ENCODE data around the gene NUDT22. TPM values are rescaled to one million over a fixed set of nuclear protein-coding genes. Genes with fewer than 3 reads are reported as not detected.

The NUDT22 gene
- total RNA-seq, 4 donors from 2014 or later = 22.8 to 47.8 (median 38.0) TPM

DNA sequence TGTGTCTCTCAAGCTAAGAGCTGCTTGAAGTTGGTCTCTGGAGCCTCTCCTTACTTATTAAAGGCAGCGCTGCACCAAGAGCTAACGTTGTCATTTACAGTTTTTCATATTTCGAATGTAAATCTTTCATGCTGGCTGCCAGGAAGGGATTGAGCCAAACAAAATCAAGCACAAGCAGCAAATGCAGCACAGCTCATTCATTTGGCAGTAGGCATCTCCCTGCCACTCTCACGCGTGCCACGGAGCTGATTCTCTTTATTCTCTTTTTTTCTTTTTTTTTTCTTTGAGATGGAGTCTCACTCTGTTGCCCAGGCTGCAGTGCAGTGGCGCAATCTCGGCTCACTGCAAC, 6.9 kb downstream of the NUDT22 start:
- DNase-seq (ENCODE audit: low spot score) (no peak), ATAC-seq (ENCODE audit: low FRiP score) (no peak)
- TF ChIP-seq, protein P1, sequence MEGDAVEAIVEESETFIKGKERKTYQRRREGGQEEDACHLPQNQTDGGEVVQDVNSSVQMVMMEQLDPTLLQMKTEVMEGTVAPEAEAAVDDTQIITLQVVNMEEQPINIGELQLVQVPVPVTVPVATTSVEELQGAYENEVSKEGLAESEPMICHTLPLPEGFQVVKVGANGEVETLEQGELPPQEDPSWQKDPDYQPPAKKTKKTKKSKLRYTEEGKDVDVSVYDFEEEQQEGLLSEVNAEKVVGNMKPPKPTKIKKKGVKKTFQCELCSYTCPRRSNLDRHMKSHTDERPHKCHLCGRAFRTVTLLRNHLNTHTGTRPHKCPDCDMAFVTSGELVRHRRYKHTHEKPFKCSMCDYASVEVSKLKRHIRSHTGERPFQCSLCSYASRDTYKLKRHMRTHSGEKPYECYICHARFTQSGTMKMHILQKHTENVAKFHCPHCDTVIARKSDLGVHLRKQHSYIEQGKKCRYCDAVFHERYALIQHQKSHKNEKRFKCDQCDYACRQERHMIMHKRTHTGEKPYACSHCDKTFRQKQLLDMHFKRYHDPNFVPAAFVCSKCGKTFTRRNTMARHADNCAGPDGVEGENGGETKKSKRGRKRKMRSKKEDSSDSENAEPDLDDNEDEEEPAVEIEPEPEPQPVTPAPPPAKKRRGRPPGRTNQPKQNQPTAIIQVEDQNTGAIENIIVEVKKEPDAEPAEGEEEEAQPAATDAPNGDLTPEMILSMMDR (IDR thresholded peaks at IDR 0.05) = no peak

DNA sequence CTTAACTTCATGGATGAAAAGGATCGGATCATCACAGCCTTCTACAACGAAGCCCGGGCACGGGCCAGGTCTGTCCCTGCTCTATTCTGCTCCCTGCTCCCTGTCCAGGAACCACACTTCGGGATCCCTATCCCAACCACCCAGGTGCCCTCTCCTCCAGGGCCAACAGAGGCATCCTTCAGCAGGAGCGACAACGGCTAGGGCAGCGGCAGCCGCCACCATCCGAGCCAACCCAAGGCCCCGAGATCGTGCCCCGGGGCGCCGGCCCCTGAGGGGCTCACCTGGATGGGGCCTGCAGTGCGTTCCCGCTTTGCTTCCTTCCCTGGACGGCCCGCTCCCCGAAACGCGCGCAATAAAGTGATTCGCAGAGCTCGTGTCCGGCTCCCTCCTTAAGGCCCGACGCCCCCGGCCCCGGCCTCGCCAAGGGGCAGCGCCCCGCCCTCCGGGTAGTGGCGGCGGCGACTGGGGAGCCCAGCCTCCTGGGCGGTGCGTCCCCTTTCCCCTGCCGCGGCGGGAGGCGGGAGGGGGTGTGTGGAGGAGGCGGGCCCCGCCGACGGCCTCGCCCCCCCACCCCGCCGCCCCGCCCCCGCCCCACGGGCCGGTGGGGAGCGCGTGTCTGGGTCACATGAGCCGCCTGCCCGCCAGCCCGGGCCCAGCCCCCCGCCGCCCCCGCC, 8.0 kb downstream of the NUDT22 start, which contains the start of gene VEGFB:
VEGFB (plus strand) TSS at position 672 of the 674 bp plus-strand sequence. CDS start 250 bp downstream, outside the sequence.
- DNase-seq (ENCODE audit: low spot score) (no peak), ATAC-seq (ENCODE audit: low FRiP score) (peak; percentile 54)
- TF ChIP-seq, protein P1 (IDR thresholded peaks at IDR 0.05) = no peak

GRCh38 chr11:64234647-64235379, 8.7 kb downstream of the NUDT22 start:
- TF ChIP-seq, protein P1 (IDR thresholded peaks at IDR 0.05) = no peak
- DNase-seq (ENCODE audit: low spot score) (no peak), ATAC-seq (ENCODE audit: low FRiP score) (peak; percentile 24)

- DNase-seq (ENCODE audit: low spot score) (no peak), ATAC-seq (ENCODE audit: low FRiP score) (no peak)
- TF ChIP-seq, protein P1 (IDR thresholded peaks at IDR 0.05) = no peak
These were observed 9.5 kb downstream of the NUDT22 start for GRCh38 chr11:64235437-64236161.

GRCh38 chr11:64237484-64237951, 11.4 kb downstream of the NUDT22 start:
- DNase-seq (ENCODE audit: low spot score) = no peak
- TF ChIP-seq, protein P1 (IDR thresholded peaks at IDR 0.05) = no peak
- ATAC-seq (ENCODE audit: low FRiP score) = no peak

DNA sequence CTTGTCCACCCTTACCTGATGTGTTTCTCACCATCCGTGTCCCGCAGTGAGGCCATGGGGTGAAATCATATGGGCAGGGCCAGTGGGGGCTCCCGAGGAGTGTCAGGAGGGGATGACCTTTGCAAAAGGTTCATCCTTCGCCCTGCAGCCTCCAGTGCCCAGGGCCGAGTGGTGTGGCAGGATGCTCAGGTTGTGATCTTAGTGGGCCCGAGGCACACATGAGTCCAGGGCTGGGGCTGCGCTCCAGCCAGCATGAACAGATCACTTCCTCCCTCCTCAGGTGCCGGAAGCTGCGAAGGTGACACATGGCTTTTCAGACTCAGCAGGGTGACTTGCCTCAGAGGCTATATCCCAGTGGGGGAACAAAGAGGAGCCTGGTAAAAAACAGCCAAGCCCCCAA, 12.0 kb downstream of the NUDT22 start:
- DNase-seq (ENCODE audit: low spot score) = no peak
- TF ChIP-seq, protein P1 (IDR thresholded peaks at IDR 0.05) = no peak
- ATAC-seq (ENCODE audit: low FRiP score) = no peak

All from omental fat pad (tissue), 4 donors.